NCI-H1694 (cell line): Measurements from ENCODE around the gene THG1L.
A peak's percentile ranks its signal among the peaks of the same experiment; 100 is the strongest.
"Not testable (repeated sequence)": the region's sequence is repeated elsewhere in the genome, so short reads cannot be mapped to it uniquely, and the experiment has no call there.

Experiments used
- DNase-seq: peaks from one replicate; lab custom pipeline; 2025; lab: John Stamatoyannopoulos, UW

The THG1L gene

DNA sequence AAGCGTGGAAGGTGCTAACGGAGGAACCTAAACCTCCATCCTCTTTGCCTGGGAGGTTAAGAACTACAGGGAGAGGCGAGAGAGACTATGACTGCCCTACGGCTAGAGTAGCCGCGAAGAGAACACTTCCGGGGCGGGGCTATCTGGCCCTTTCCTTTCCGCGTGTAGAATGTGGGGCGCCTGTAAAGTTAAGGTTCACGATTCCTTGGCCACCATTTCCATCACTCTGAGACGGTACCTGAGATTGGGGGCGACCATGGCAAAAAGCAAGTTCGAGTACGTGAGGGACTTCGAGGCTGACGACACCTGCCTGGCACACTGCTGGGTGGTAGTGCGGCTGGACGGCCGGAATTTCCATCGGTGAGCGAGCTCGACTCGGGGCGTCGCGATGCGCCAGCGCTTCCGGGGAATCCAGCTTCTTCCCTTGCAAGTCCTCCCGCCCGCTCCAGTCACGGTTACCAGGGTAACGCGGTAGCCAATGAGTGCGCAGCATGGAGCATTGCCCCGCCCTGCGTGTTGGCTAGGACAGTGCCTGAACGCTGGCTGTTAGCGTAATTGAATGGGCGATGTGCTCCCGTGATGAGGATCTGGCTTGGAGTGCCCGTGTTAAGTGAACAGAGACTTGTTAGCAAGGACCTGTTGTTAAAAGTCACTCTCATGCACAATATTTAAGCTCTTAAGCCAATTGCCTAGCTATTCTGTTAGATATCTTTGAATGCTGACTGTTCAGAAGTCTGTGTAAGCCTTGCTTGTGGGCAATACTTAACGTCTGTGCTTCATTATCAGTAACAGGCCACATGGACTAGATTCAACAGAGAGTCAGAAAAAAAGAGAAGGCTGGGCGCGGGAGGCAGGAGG, at the start of gene THG1L:
THG1L (plus strand) TSS at position 149 of the 858 bp plus-strand sequence; CDS start at position 170, 21 bp downstream.
- DNase-seq: peak; percentile 94

GRCh38 chr5:157682257-157682656, 49.0 kb upstream of the THG1L start:
- DNase-seq: no peak

- not testable (repeated sequence) for DNase-seq
Observed at GRCh38 chr5:157686276-157687197, 44.7 kb upstream of the THG1L start.

GRCh38 chr5:157687198-157687554, 44.0 kb upstream of the THG1L start:
- no peak for DNase-seq

GRCh38 chr5:157689942-157690689, 41.1 kb upstream of the THG1L start:
- no peak for DNase-seq

DNA sequence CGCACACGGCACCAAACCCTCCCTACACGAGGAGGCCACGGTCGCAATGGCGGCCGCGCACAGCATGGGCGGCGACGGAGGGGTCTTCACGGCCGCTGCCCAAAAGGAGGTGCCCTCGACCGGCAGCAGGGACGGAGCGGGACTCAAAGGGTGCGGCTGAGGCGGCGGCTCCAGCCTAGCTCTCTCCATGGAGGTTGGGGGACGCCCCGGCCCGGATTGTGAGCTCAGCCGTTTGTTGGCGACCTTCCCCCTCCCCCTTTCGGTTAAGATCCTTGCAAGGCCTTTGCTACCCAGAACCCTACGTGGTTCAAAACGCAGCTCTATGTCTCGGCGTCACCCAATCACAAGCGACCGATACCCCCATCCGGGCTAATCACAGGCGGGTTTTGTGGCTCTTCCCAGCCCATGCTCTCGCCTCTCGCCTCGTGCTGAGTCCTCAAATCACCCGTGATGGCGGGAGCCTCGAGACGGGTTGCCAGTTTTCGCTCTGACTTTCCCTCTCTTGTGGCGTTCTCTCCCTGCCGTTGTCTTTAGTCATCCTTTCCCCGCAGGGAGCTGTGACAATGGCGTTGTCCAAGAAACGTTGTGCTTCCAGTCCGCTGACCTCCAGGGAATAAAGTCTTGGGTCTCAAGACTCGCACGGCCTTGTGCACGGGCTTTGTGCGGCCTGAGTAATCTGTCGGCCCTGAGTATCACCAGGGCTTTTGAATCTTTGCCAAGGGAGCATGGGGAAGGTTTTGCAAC, 40.4 kb upstream of the THG1L start:
- no peak for DNase-seq

DNA sequence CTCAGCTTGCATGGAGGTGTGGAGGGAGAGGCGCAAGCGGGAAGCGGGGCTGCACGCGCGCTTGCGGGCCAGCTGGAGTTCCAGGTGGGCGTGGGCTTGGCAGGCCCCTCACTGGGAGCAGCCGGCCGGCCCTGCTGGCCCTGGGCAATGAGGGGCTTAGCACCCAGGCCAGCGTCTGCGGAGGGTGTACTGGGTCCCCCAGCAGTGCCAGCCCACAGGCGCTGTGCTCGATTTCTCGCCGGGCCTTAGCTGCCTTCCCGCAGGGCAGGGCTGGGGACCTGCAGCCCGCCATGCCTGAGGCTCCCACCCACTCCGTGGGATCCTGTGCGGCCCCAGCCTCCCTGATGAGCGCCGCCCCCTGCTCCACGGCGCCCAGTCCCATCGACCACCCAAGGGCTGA, 37.4 kb upstream of the THG1L start:
- not testable (repeated sequence) for DNase-seq

GRCh38 chr5:157696154-157696553, 35.1 kb upstream of the THG1L start:
- not testable (repeated sequence) for DNase-seq

GRCh38 chr5:157698674-157699073, 32.5 kb upstream of the THG1L start:
- DNase-seq: not testable (repeated sequence)

GRCh38 chr5:157703736-157704135, 27.5 kb upstream of the THG1L start:
- no peak for DNase-seq

GRCh38 chr5:157708866-157709265, 22.4 kb upstream of the THG1L start:
- DNase-seq: no peak

DNA sequence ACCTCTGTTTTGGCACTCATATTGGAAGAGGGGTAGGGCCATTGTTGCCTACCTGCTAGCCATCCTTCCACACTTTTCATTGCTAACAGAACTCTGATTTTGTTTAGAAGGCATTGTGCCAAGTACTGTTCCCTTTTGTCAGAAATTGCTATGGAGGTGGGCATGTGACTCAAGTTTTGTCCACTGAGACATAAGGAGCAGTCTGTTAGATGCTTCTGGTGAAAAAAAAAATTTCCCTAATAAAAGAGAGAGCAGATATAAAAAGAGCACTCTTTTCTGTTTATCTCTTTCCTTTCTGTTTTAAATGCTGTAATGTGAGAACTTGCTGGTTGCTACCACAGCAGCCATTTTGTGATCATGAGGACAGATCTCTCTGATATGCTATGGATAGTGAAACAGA, 21.9 kb upstream of the THG1L start:
- no peak for DNase-seq

DNA sequence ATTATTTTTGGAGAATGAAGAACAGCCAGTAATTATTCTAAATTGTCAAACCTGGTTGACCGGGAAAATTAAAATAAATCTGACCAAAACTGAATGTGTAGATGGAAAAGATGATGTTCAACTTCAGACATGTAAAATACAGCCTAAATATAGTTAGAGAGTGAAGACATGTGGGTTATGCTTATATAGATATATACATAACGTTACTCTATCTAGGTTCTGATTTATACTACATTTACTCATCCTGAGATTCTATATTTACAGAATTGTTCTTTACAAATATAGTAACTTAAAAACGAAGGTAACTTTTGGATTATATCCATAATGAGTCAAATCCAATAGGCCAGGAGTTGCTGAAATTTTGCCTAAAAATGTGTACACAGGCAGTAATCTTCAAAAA, 20.8 kb upstream of the THG1L start:
- DNase-seq: no peak

DNA sequence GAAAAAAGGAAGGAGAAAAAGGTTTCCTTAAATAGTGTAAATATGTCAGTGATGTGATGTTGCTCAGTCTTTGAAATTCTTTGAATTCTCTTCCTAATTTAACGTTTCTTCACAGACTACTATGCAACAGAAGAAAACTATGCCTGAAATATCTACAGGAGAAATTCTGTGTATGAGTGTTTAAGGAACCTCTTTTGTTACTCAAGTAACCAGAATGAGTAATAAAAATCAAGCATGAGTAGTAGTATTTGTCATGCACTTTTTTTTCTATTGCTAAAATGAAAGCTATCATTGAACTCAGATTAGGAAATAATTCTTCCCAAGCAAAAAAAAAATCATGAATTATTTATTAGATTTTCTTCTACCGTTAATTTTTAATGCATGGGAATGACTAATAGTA, 20.3 kb upstream of the THG1L start:
- no peak for DNase-seq

- DNase-seq: no peak
Observed at GRCh38 chr5:157713830-157714595, 17.2 kb upstream of the THG1L start.

DNA sequence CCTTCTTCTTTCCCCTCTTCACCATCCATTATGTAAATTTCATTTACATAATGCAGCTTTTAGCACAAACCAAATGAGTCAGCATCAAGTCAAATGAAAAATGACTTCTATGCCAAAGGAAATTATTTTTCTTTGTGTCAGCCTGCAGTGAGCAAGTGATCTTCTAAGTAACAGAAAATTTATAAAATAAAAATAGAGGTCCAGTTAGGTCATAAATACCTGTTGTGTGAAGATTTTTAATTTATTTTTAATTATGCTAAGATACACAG, 16.7 kb upstream of the THG1L start:
- DNase-seq: no peak

- DNase-seq: peak; percentile 24
Observed at GRCh38 chr5:157718519-157718918, 12.7 kb upstream of the THG1L start.

DNA sequence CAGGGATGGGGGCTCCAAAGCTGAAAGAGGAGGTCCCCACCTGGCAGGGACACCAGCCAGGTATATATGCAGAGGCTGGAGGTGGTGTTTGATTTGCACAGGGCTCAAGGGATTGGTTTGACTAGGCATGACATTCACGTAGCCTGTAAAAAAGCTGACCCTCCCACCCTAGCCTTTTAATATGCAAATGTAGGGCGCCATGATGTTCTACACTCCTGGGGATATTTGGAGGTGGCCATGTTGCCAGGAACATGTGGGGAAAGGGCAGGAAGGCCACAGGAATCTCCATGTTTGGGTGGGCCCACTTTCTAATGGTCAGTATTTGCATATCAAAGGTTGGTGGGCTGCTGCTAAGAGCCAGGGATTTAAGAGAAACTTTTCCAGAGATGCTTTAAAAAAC, 12.0 kb upstream of the THG1L start:
- DNase-seq: no peak

GRCh38 chr5:157721159-157721558, 10.1 kb upstream of the THG1L start:
- no peak for DNase-seq

- not testable (repeated sequence) for DNase-seq
Observed at GRCh38 chr5:157722895-157723294, 8.3 kb upstream of the THG1L start.

- DNase-seq: not testable (repeated sequence)
Observed at GRCh38 chr5:157726607-157727006, 4.6 kb upstream of the THG1L start.
